GM18907 (cell line): ENCODE data around the gene ZNF561.
"Not testable (repeated sequence)": the region's sequence is repeated elsewhere in the genome, so short reads cannot be mapped to it uniquely, and the experiment has no call there.

Experiments
- ATAC-seq: cut with Tn5 transposase; IDR thresholded peaks from one replicate; pipeline ENCODE4 v1.9.1; 2021; ENCODE audit warnings: mild to moderate bottlenecking, moderate library complexity; ENCODE audit not compliant: unreplicated experiment

Gene ZNF561

DNA sequence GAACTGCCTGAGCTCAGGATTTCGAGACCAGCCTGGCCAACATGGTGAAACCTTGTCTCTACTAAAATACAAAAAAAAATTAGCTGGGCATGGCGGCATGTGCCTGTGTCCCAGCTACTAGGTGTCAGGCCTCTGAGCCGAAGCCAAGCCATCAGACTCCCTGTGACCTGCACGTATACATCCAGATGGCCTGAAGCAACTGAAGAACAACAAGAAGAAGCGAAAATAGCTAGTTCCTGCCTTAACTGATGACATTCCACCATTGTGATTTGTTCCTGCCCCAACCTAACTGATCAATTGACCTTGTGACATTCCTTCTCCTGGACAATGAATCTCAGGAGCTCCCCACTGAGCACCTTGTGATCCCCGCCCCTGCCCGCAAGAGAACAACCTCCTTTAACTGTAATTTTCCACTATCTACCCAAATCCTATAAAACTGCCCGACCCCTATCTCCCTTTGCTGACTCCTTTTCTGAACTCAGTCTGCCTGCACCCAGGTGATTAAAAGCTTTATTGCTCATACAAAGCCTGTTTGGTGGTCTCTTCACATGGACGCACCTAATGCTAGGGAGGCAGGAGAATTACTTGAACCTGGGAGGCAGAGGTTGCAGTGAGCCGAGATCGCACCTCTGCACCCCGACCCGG lies 38.8 kb downstream of the ZNF561 start:
- not testable (repeated sequence) for ATAC-seq

DNA sequence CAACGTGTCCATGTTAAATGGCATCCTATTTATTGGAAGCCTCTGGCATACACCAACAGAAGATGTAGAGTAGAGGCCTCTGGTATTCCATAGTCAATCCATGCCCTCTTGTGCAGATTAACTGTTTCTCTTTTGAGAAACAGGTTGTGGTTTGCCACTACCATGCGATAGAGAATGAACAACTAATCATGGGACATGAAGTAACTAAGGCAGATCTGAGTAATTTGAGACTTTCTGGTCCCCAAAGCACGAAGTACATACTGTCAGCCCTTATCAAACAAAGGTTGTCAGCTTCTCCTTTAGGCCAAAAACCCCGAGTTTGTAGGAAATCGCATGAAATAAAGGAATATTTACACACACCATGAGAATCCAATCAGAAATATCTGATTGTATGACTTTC lies 40.3 kb downstream of the ZNF561 start:
- ATAC-seq = no peak

GRCh38 chr19:9570255-9570654 lies 50.8 kb downstream of the ZNF561 start:
- no peak for ATAC-seq

DNA sequence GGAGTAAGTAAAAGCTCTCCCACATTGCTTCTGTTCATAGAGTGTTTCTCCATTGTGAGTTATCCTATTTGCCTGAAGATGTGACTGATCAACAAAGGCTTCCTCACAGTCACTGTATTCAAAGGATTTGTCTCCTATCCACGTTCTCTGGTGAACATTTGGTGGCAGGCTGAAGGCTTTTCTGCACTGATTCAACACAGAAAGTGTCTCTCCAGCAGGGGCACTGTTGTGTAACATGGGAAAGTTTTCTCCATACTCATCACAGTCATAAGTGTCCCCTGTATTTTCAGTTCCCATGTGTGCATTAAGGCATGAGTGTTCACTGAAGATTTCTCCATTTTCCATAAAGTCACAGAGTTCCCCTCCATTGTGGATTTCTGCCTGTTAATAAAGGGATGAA lies 54.3 kb downstream of the ZNF561 start:
- no peak for ATAC-seq

GRCh38 chr19:9565900-9566705 lies 54.9 kb downstream of the ZNF561 start:
- ATAC-seq = no peak
